Type B pancreatic cell (in vitro differentiated cells): ENCODE results near the gene GCK. TPM values are rescaled to one million over a fixed set of nuclear protein-coding genes. Genes with fewer than 3 reads are reported as not detected.

Experiments
- DNase-seq: peaks from one replicate; pipeline ENCODE4 v3.0.0; 2021; ENCODE audit warnings: mixed read lengths; ENCODE audit not compliant: unreplicated experiment; ENCODE audit errors: extremely low spot score
- H3K27ac Mint-ChIP-seq: 2 replicates; pipeline ENCODE4 v1.8.0; 2021; ENCODE audit warnings: mild to moderate bottlenecking, mixed read lengths
- H3K27me3 Mint-ChIP-seq: 2 replicates; pipeline ENCODE4 v1.8.0; 2021; ENCODE audit warnings: mixed read lengths
- H3K36me3 Mint-ChIP-seq: 2 replicates; pipeline ENCODE4 v1.8.0; 2021; ENCODE audit warnings: mixed read lengths
- H3K4me1 Mint-ChIP-seq: one replicate; pipeline ENCODE4 v1.8.0; 2021; ENCODE audit warnings: mixed read lengths; ENCODE audit not compliant: unreplicated experiment
- H3K4me3 Mint-ChIP-seq: 2 replicates; pipeline ENCODE4 v1.8.0; 2021; ENCODE audit warnings: mild to moderate bottlenecking, mixed read lengths
- H3K9me3 Mint-ChIP-seq: 2 replicates; pipeline ENCODE4 v1.8.0; 2021; ENCODE audit warnings: mixed read lengths
- total RNA-seq: library from RNA; stranded (reverse); gene quantifications from 2 replicates; pipeline ENCODE4 v1.2.1, GENCODE V29; 2021; ENCODE audit warnings: low replicate concordance
- TF ChIP-seq, protein P1 (sequence below): fragments of 200-600 bp; sonication (generic); conservative IDR thresholded peaks from 2 replicates; pipeline ENCODE4 v1.5.0; 2021; ENCODE audit warnings: antibody characterized with exemption, mild to moderate bottlenecking

GCK gene
- total RNA-seq, 1 donor from 2014 or later, result 5.6 TPM

DNA sequence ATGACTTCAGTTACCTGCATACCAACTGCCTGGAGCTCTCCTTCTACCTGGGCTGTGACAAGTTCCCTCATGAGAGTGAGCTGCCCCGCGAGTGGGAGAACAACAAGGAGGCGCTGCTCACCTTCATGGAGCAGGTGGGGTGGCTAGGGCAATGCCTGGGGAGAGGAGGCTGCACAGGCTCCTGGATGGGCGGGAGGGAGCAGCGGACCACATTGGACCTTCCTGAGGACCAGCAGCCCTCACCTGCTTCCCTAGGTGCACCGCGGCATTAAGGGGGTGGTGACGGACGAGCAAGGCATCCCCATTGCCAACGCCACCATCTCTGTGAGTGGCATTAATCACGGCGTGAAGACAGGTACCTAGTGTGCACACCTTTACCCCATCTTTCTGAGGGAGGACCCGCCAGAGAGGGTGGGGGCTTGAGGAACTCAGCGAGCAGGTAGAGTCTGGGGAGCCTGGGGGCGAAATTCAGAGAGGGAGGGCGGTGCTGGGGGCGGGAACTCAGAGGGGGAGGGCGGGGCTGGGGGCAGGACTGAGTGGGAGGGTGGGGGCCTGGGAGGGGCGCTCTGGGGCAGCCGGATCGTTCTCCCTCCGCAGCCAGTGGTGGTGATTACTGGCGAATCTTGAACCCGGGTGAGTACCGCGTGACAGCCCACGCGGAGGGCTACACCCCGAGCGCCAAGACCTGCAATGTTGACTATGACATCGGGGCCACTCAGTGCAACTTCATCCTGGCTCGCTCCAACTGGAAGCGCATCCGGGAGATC, 76.1 kb downstream of the GCK start:
- no peak for DNase-seq

DNA sequence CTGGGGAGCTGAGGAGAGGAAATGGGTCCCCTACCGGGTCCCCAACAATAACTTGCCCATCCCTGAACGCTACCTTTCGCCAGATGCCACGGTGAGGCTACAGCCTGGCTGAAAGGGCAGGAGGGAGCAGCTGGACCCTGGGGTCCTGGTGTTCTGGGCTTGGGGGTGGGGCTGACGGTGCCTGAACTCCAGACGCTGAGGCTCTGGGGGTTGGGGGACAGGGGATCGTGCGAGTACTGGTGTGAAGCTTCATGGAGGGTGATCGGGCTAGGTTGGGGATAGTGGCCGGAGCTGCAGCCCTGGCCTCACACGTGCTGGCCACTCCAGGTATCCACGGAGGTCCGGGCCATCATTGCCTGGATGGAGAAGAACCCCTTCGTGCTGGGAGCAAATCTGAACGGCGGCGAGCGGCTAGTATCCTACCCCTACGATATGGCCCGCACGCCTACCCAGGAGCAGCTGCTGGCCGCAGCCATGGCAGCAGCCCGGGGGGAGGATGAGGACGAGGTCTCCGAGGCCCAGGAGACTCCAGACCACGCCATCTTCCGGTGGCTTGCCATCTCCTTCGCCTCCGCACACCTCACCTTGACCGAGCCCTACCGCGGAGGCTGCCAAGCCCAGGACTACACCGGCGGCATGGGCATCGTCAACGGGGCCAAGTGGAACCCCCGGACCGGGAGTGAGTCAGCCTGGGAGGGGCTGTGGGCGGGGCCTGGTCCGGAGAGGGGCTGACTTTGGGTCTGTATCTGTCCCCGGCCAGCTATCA, 76.8 kb downstream of the GCK start:
- no peaks in the 10 kb centered on the region for H3K36me3 Mint-ChIP-seq

More for the DNA sequence above, 76.1 kb downstream of the GCK start:
- H3K36me3 Mint-ChIP-seq, result peaks cover 3% of the 10 kb centered on the region
- TF ChIP-seq, protein P1, sequence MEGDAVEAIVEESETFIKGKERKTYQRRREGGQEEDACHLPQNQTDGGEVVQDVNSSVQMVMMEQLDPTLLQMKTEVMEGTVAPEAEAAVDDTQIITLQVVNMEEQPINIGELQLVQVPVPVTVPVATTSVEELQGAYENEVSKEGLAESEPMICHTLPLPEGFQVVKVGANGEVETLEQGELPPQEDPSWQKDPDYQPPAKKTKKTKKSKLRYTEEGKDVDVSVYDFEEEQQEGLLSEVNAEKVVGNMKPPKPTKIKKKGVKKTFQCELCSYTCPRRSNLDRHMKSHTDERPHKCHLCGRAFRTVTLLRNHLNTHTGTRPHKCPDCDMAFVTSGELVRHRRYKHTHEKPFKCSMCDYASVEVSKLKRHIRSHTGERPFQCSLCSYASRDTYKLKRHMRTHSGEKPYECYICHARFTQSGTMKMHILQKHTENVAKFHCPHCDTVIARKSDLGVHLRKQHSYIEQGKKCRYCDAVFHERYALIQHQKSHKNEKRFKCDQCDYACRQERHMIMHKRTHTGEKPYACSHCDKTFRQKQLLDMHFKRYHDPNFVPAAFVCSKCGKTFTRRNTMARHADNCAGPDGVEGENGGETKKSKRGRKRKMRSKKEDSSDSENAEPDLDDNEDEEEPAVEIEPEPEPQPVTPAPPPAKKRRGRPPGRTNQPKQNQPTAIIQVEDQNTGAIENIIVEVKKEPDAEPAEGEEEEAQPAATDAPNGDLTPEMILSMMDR, result no peak
- no peak overlapping the region for H3K4me3 Mint-ChIP-seq
- no peaks in the 10 kb centered on the region for H3K27me3 Mint-ChIP-seq
- no peak overlapping the region for H3K27ac Mint-ChIP-seq
- no peaks in the 10 kb centered on the region for H3K4me1 Mint-ChIP-seq
- no peaks in the 10 kb centered on the region for H3K9me3 Mint-ChIP-seq

DNA sequence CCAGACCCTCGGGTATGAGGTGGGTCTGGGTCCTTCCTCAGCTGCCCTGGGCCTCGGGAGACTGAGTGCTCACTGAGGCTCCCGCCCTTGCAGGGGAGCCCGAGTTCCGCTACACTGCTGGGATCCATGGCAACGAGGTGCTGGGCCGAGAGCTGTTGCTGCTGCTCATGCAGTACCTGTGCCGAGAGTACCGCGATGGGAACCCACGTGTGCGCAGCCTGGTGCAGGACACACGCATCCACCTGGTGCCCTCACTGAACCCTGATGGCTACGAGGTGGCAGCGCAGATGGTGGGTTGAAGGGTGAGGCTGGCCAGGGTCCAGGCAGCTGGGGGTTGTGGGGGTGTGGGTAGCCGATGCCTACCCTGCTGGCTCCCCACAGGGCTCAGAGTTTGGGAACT, 77.5 kb downstream of the GCK start:
- Mint-ChIP-seq H3K4me1 (no peaks in the 10 kb centered on the region), H3K27ac (no peak overlapping the region), H3K9me3 (no peaks in the 10 kb centered on the region), H3K27me3 (no peaks in the 10 kb centered on the region), H3K4me3 (no peak overlapping the region), H3K36me3 (no peaks in the 10 kb centered on the region)
- TF ChIP-seq, protein P1, result no peak
- DNase-seq, result no peak

More for the DNA sequence above, 76.8 kb downstream of the GCK start:
- Mint-ChIP-seq H3K4me1 (no peaks in the 10 kb centered on the region), H3K27me3 (no peaks in the 10 kb centered on the region), H3K27ac (no peak overlapping the region), H3K4me3 (no peak overlapping the region), H3K9me3 (no peaks in the 10 kb centered on the region)
- TF ChIP-seq, protein P1, result no peak
- DNase-seq, result no peak

DNA sequence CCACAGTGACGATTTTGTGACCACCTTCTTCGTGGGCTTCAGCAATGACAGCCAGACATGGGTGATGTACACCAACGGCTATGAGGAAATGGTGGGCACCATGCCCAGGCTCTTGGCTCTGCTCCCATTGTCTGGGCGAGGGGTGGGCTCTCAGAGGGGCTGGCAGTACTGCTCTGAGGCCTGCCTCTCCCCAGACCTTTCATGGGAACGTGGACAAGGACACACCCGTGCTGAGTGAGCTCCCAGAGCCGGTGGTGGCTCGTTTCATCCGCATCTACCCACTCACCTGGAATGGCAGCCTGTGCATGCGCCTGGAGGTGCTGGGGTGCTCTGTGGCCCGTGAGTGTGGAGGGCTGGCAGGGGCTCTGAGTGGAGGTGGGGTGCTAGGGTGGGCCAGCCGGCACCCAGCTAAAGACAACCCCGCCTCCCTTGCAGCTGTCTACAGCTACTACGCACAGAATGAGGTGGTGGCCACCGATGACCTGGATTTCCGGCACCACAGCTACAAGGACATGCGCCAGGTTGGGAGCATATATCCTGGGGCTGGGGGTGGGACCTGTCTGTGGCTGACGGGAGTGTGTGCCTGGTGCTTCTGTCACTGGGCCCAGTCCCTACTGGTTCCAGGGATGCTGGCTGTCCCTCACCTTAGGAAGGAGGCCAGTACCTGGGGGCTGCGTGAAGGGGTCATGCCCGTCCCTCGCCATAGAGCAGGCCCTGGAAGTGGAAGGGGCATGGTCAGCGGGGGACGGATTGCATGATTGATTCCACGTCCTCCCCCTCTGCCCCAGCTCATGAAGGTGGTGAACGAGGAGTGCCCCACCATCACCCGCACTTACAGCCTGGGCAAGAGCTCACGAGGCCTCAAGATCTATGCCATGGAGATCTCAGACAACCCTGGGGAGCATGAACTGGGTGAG, 78.3 kb downstream of the GCK start:
- Mint-ChIP-seq H3K36me3 (no peaks in the 10 kb centered on the region), H3K4me3 (no peak overlapping the region), H3K27ac (no peak overlapping the region), H3K9me3 (no peaks in the 10 kb centered on the region), H3K27me3 (peaks cover under 1% of the 10 kb centered on the region), H3K4me1 (peaks cover under 1% of the 10 kb centered on the region)
- no peak for DNase-seq
- TF ChIP-seq, protein P1, result no peak

DNA sequence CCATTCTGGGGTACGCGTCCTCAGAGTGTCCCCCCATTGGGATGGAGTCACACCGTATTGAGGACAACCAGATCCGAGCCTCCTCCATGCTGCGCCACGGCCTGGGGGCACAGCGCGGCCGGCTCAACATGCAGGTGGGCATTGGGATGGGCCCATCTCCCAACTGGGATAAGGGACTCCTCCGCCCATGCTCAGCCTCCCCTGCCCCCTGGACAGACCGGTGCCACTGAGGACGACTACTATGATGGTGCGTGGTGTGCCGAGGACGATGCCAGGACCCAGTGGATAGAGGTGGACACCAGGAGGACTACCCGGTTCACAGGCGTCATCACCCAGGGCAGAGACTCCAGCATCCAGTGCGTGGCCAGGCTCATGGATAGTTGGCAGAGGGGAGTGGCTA, 79.2 kb downstream of the GCK start:
- no peak overlapping the region for H3K4me3 Mint-ChIP-seq
- DNase-seq, result no peak
- H3K4me1 Mint-ChIP-seq, result peaks cover 6% of the 10 kb centered on the region
- no peaks in the 10 kb centered on the region for H3K9me3 Mint-ChIP-seq
- H3K27me3 Mint-ChIP-seq, result peaks cover 10% of the 10 kb centered on the region
- no peak overlapping the region for H3K27ac Mint-ChIP-seq
- TF ChIP-seq, protein P1, result no peak
- no peaks in the 10 kb centered on the region for H3K36me3 Mint-ChIP-seq
